Stimulated activated naive B cell treated with anti-CD40 and anti-IgM and Interleukin-4, amounts not matched to agents 10 μg/mL and 1 μg/mL and 100 μg/mL, for 72 hours (primary cell): ENCODE results near the gene TMUB1.
A peak's percentile ranks its signal among the peaks of the same experiment; 100 is the strongest.

Experiments
- ATAC-seq, 2 donors: fragments of 150-1000 bp; cut with Tn5 transposase; replicated peaks; 2 replicates each; pipeline ENCODE4 v1.10.0; 2021; ENCODE audit warnings: moderate library complexity in 1 of 2
- DNase-seq: peaks from one replicate; pipeline ENCODE4 v3.0.0; 2021
- H3K27ac Mint-ChIP-seq: one replicate; pipeline ENCODE4 v1.8.0; 2022; ENCODE audit warnings: mild to moderate bottlenecking, mixed read lengths
- H3K27me3 Mint-ChIP-seq, 2 donors: one replicate each; pipeline ENCODE4 v1.8.0; 2022; ENCODE audit warnings: mixed read lengths in 2 of 2
- H3K36me3 Mint-ChIP-seq, 2 donors: one replicate each; pipeline ENCODE4 v1.8.0; 2022; ENCODE audit warnings: mixed read lengths in 2 of 2, mild to moderate bottlenecking in 1 of 2
- H3K4me1 Mint-ChIP-seq, 2 donors: one replicate each; pipeline ENCODE4 v1.8.0; 2022; ENCODE audit warnings: mixed read lengths in 2 of 2, mild to moderate bottlenecking in 1 of 2
- H3K4me3 Mint-ChIP-seq, 2 donors: one replicate each; pipeline ENCODE4 v1.8.0; 2022; ENCODE audit warnings: mild to moderate bottlenecking in 2 of 2, mixed read lengths in 2 of 2, moderate library complexity in 1 of 2
- H3K9me3 Mint-ChIP-seq, 2 donors: one replicate each; pipeline ENCODE4 v1.8.0; 2022; ENCODE audit warnings: mixed read lengths in 2 of 2, mild to moderate bottlenecking in 1 of 2

Gene TMUB1, protein sequence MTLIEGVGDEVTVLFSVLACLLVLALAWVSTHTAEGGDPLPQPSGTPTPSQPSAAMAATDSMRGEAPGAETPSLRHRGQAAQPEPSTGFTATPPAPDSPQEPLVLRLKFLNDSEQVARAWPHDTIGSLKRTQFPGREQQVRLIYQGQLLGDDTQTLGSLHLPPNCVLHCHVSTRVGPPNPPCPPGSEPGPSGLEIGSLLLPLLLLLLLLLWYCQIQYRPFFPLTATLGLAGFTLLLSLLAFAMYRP

DNA sequence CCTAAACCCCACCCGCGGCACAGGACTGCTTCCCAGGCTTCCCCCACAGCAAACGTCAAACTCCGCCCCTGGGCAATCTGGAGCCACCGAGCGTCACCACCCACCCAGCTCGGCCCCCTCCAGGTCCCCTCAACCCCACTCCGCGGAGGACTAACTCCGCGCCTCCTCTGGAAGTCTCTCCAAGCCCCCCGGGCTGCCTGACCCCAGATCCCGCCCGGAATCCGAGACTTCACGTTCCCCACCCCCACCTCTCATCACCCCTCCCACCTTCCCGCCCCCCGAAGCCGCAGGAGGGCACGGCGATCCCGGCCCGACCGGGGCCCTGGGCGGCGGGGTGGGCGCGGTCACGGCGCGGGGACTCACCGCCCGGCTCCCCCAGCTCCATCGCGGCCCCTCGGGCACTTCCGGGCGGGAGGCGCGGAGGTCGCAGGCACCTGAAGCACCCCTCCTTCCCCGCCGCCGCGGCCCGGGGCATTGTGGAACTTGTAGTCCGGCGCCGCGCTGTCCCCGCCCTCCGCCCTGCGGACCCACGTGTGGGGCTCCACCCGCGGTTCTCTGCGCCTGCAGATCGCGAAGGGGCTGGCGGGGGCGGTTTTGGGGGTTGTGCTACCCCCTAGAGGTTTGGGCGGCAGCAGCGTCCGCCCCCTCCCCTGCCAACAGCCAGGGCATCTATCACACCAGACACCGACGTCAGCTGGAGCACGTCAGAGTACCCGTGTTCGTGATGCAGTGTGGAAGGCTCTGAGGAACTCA, at the start of gene TMUB1:
Gene TMUB1, minus strand, starts transcription at position 423 of the 753 bp plus-strand sequence. CDS start 930 bp downstream, outside the sequence.
- H3K4me1 Mint-ChIP-seq: peaks cover 41 to 66% of the 10 kb centered on the region in 2 donors
- no peaks in the 10 kb centered on the region for H3K9me3 Mint-ChIP-seq
- ATAC-seq: peak; percentile 71 to 73

DNA sequence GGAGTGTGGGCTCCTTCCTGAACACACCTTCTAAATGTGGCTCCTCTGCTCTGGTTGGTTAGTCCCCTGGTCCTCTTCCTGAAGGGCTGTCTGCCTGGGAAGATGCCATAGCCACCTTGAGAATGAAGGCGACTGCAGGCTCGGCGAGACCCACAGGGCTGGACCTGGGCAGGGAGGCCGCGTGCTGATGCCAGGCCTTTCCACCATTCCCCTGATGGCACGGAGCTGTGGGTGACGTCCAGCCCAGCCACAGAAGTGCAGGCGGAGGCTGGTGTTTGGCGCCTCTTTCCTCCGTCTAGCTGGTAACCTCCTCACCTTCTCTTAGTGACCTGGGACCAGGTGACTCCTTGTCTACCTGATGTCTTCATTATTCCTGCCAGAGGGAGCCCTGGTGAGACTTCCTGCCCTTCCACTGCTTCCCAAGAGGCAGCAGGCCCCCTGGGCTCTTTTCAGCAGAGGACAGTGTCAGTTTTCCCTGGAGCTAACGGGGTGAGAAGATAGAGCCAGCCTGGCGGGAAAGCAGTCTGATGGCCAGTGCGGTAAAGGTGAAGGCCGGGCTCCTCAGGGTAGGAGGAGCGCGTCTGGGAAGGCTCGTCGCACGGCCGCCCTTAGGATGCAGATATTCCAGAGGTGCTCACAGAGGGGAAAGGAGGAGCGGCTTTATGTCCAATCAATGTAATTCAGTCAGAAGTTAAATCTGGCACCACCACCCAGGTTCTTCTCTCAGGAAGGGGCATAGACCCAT, 49.3 kb upstream of the TMUB1 start:
- ATAC-seq: no peak
- Mint-ChIP-seq H3K36me3 (no peaks in the 10 kb centered on the region), H3K27me3 (no peaks in the 10 kb centered on the region), H3K4me3 (no peak overlapping the region), H3K9me3 (no peaks in the 10 kb centered on the region), H3K27ac (no peak overlapping the region), H3K4me1 (no peaks in the 10 kb centered on the region)
- DNase-seq: no peak

More for the DNA sequence above, at the start of gene TMUB1:
- Mint-ChIP-seq H3K27me3 (peaks cover 15 to 27% of the 10 kb centered on the region in 2 donors), H3K27ac (peak within 1 kb of the TSS; percentile 98), H3K36me3 (peaks cover 6 to 19% of the 10 kb centered on the region in 2 donors), H3K4me3 (peak within 1 kb of the TSS; percentile 91 to 99)
- DNase-seq: peak; percentile 73

DNA sequence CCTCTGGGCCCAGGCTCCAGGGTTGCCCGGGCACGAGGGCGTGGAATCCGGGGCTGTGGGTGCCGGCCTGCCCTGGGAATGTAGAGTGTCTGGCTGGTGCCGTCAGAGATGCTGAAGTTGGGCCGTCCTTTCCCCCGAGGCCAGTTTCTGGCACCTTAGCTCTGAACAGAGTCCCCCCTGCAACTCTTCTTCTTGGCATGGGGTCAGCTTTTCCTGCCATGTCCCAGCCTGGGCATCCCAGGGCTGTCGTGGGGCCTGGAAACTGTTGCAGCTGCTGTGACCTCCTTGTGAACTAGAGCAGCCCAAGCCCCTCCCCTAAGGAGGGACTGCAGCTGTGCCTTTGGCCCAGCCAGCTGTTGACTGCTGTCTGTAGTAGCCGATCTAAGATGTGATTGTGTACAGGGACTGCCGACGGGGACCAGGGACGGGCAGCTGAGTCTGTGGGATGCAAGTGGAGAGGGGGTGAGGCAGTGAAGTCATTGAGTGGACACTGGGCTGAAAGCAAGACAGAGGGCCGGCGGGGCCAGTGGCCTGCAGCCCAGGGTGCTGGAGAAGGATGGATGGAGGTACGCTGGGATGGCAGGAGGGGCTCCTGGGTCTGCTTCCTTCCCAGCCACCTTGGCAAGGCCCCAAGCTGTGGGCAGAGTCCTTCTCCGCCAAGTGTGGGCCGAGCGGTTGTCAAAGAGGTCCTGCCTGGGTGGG, 48.5 kb upstream of the TMUB1 start:
- H3K27ac Mint-ChIP-seq: no peak overlapping the region
- H3K4me3 Mint-ChIP-seq: no peak overlapping the region
- H3K27me3 Mint-ChIP-seq: no peaks in the 10 kb centered on the region
- no peak for ATAC-seq
- no peaks in the 10 kb centered on the region for H3K4me1 Mint-ChIP-seq
- no peaks in the 10 kb centered on the region for H3K36me3 Mint-ChIP-seq
- no peaks in the 10 kb centered on the region for H3K9me3 Mint-ChIP-seq
- DNase-seq: no peak

DNA sequence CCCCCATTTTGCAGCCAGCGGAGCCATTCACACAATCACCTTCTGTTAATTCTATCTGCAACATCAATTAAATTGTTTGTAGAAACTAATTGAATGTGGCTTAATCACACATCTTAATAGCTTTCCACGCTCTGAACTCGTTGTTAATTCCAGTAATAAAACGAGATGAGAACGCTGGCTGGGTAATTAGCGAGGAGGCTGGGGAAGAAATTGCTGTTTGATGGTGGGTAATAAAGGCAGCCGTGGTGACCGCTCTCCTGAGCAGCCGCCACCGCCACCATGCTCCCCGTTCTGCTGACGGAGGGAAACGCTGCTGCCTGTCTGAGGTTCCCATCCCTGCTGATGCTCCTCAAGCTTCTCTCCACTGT, 47.9 kb upstream of the TMUB1 start:
- H3K4me3 Mint-ChIP-seq: no peak overlapping the region
- ATAC-seq: no peak
- no peaks in the 10 kb centered on the region for H3K36me3 Mint-ChIP-seq
- H3K9me3 Mint-ChIP-seq: no peaks in the 10 kb centered on the region
- no peaks in the 10 kb centered on the region for H3K4me1 Mint-ChIP-seq
- no peak overlapping the region for H3K27ac Mint-ChIP-seq
- no peaks in the 10 kb centered on the region for H3K27me3 Mint-ChIP-seq
- no peak for DNase-seq

DNA sequence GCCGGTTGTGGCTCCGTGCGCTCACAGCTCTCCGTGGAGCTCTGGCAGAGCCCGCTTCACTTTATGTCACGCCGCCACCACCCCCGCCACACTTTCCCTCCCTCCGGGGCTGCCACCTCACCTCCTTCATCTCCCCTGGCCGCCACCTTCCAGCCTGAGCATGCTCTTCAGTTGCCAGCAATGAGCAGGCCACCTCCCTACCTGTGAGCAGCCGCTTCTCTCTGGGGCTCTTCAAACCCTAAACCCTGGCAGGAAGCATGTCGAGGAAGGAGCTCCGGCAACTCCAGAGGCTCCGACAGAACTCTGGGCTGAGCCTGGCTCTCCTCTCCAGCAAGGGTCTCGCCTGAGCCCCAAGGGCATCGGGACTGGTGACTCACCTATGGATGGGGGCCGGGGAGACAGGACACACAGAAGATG, 47.5 kb upstream of the TMUB1 start:
- no peaks in the 10 kb centered on the region for H3K36me3 Mint-ChIP-seq
- ATAC-seq (no peak), DNase-seq (no peak)
- no peak overlapping the region for H3K4me3 Mint-ChIP-seq
- H3K27ac Mint-ChIP-seq: no peak overlapping the region
- H3K4me1 Mint-ChIP-seq: no peaks in the 10 kb centered on the region
- no peaks in the 10 kb centered on the region for H3K27me3 Mint-ChIP-seq
- H3K9me3 Mint-ChIP-seq: no peaks in the 10 kb centered on the region

DNA sequence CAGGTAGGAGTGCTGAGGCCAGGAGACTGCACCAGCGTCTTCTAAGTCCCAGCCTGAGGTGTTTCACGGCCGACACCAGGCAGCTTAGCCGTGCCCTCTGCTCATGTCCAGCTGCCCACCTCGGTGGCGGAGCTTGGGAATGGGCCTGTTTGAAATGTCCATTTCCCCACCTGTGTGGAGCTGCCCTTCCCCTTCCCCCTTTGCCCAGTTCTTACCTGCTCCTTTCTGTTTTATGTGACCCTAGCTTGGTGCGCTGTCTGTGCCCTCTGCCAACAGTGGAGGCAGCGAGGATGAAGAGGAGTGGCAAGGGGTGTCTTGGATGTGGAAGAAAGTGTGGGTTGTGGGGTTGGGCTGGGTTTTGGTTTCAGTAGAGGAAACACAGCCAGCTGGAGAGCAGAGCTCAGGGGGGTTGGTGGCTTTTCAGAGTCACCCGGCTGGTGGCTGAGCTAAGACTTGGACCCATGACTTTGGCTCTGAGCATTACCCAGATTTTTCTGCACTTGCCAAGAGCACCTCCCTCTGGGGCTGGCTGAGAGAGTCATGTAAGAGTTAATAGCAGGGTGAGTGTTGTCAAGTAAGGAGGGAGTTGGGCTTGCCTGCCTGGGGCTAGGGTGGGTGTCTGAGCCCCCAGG, 46.8 kb upstream of the TMUB1 start:
- no peaks in the 10 kb centered on the region for H3K9me3 Mint-ChIP-seq
- no peak for ATAC-seq
- H3K27ac Mint-ChIP-seq: no peak overlapping the region
- H3K27me3 Mint-ChIP-seq: no peaks in the 10 kb centered on the region
- no peak for DNase-seq
- H3K4me1 Mint-ChIP-seq: no peaks in the 10 kb centered on the region
- H3K4me3 Mint-ChIP-seq: no peak overlapping the region
- no peaks in the 10 kb centered on the region for H3K36me3 Mint-ChIP-seq

DNA sequence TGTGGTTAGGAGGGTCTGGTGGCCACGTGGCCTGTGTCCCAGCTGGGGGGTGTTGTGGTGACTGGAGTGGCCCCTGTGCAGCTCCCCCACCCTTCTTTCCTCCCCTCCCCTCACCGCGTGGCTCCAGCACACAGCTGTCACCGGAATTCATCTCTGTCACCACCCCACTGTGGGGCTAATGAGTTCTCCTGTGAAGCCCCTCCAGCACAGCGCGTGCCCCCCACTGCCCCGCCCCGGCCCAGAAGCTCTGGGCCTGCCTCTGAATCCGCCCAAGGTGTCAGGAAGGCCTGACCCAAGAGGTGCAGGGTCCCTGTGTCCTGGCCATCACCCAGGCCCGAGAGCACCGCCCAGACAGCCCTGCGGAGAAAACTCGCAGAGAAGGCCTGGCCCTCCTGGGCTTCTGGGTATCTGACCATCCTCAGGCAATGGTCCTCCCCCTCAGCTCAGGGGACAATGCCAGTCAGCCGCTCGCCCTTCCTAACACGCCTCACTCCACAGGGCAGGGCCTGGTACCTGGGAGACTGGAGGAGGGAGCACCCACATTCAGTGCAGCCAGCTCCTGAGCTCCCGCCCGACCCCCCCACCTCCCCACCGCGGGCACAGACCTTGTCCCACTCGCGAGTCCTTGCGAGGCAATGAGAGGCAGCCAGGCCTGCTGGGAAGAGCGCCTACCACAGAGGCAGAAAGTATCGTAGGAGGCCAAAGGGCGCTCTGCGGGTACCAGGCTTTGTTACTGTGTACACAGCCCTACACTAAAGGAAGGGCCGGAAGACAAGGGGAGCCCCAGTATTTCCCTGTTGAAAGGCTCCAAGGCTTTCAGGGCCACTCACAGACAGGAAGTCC, 46.0 kb upstream of the TMUB1 start:
- ATAC-seq (no peak), DNase-seq (no peak)
- no peaks in the 10 kb centered on the region for H3K4me1 Mint-ChIP-seq
- H3K4me3 Mint-ChIP-seq: no peak overlapping the region
- H3K36me3 Mint-ChIP-seq: no peaks in the 10 kb centered on the region
- no peaks in the 10 kb centered on the region for H3K9me3 Mint-ChIP-seq
- no peak overlapping the region for H3K27ac Mint-ChIP-seq
- peaks cover 0 to 4% of the 10 kb centered on the region in 2 donors for H3K27me3 Mint-ChIP-seq

DNA sequence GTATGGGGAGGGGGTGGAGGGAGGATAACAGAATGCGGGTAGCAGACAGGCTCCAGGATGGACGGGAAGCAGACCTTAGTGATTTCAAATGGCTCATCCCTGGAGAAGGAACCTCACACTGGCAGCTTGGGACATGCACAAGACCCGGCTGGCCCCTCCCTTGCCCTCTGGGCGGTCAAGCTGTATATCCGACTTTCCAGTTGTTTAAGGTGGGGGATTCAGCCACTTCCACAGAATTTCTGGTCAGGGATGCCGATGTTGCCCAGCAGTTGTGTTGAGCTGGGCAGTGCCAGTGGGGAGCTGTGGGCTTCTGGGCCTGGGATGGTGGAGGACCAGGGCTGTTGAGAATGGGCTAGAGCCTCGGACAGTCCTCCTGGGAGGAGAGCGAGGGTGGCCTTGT, 45.4 kb upstream of the TMUB1 start:
- H3K27ac Mint-ChIP-seq: no peak overlapping the region
- peaks cover 1 to 5% of the 10 kb centered on the region in 2 donors for H3K36me3 Mint-ChIP-seq
- no peak for DNase-seq
- H3K4me1 Mint-ChIP-seq: peaks cover 0 to 1% of the 10 kb centered on the region in 2 donors
- no peaks in the 10 kb centered on the region for H3K9me3 Mint-ChIP-seq
- H3K27me3 Mint-ChIP-seq: peaks cover 1 to 10% of the 10 kb centered on the region in 2 donors
- ATAC-seq: no peak
- no peak overlapping the region for H3K4me3 Mint-ChIP-seq

DNA sequence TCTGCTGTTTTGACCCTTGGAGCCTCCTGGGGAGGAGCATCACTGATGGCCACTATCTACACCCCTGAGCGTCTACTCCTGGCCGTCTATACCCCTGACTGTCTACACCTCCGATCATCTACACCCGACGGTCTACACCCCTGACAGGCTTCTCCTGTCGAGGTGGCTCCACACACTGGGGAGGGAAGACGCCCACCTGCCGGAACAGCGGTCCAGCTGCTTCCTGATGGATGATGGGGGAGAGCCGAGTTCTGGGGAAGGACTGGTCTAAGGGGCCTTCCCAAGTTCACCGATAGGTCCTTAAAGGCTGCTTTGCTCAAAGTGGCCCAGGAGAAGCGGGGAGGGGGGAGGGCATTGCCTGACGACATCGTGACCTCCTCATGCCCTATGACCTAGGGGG, 44.9 kb upstream of the TMUB1 start:
- Mint-ChIP-seq H3K9me3 (no peaks in the 10 kb centered on the region), H3K4me1 (peaks cover 0 to 3% of the 10 kb centered on the region in 2 donors), H3K27me3 (peaks cover 7 to 12% of the 10 kb centered on the region in 2 donors), H3K36me3 (peaks cover 6 to 9% of the 10 kb centered on the region in 2 donors), H3K27ac (no peak overlapping the region), H3K4me3 (no peak overlapping the region)
- DNase-seq: no peak
- no peak for ATAC-seq

DNA sequence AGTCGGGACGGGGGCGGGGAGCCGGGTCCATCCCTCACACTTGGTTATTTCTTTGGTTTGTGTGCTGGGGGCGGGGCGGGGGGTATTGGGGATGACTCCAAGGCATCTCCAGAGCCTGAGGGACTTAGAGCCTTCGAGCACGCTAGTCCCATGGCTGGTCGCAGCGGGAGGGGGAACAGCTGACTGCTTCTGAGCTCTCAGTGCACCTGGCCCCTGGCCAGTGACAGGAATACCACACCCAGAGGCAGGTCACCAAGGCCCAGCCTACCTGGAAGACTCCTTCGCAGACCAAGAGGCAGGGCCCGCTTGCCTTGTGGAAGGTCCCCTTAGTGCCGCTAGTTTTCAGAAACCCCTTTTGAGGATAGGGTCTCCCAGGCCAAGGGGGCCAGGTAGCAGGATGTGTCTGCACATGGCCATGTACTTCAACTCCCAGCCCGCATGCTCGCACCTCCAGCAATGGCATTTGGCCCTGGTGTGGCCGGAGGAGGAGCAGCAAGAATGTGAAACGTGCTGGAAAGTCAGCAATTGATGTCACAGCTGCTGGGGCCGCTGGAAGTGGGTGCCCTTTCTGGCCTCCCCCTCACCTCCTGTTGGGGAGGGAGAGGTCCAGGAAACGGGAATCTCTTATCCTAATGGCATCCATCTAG, 43.3 kb upstream of the TMUB1 start:
- Mint-ChIP-seq H3K4me1 (peaks cover 0 to 3% of the 10 kb centered on the region in 2 donors), H3K27ac (no peak overlapping the region), H3K27me3 (peaks cover 8 to 12% of the 10 kb centered on the region in 2 donors), H3K9me3 (no peaks in the 10 kb centered on the region), H3K4me3 (no peak overlapping the region), H3K36me3 (peaks cover 9 to 10% of the 10 kb centered on the region in 2 donors)
- no peak for DNase-seq
- ATAC-seq: no peak

DNA sequence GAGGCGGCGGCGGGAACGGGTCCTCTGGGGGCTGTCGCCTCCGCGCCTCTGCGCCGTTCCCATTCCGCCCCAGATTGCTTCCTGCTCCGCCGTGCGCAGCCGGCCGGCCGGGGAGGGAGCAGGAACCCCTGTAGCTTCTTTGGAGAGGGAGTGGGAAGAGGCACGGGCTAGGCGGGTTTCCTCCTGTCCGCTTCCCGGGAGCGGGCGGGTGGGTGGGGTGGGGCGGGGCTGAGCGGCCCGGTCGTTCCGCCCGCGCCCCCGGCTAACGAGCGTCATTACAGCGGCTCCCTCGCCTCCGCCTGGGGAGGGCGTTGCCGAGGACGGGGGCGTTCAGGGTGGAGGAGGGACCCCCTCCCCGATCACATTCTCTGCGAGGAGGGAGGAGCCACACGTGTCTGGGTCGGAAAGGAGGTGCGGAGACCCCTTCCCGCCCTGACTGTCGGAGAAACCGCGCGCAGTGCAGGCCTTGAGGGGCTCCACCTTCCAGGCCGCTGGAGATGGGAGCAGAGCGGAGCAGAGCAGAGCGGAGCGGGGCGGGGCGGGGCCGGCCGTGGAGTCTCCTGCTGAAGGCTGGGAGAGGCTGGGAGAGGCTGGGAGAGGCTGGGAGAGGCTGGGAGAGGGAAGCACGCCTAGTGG, 42.7 kb upstream of the TMUB1 start:
- Mint-ChIP-seq H3K4me3 (no peak overlapping the region), H3K27ac (no peak overlapping the region), H3K4me1 (peaks cover 0 to 3% of the 10 kb centered on the region in 2 donors), H3K27me3 (peaks cover 8 to 12% of the 10 kb centered on the region in 2 donors), H3K9me3 (no peaks in the 10 kb centered on the region), H3K36me3 (peaks cover 12 to 13% of the 10 kb centered on the region in 2 donors)
- DNase-seq (no peak), ATAC-seq (no peak)

DNA sequence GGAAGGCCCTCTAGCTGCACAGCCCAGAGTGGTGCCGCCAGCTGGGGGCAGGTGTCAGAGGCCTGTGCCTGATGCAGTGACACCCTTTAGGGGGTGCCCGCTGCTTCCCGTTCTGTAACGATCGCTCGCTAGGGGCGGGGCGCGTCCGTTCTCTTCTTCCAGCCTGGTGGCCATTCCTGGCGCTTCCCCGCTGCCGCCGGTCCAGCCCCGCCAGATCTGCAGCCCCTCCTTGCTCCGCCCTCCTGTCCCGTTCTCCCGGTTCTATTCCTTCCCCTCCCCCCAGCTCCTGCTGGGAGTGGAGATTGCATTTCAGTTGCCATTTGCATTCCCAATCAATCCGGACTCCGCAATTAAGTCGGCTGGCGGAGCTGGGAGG, 42.2 kb upstream of the TMUB1 start:
- H3K27me3 Mint-ChIP-seq: peaks cover 8 to 12% of the 10 kb centered on the region in 2 donors
- H3K27ac Mint-ChIP-seq: no peak overlapping the region
- H3K4me3 Mint-ChIP-seq: no peak overlapping the region
- H3K9me3 Mint-ChIP-seq: no peaks in the 10 kb centered on the region
- H3K4me1 Mint-ChIP-seq: peaks cover 0 to 3% of the 10 kb centered on the region in 2 donors
- DNase-seq (no peak), ATAC-seq (no peak)
- H3K36me3 Mint-ChIP-seq: peaks cover 12 to 13% of the 10 kb centered on the region in 2 donors
